PFSK-1 (cell line): Measurements from ENCODE around the gene LCE2C.

Experiments used
- TAF1 ChIP-seq: IDR thresholded peaks from 2 replicates; pipeline ENCODE4 v1.6.1; 2012; ENCODE audit warnings: low read length, control low read depth, borderline replicate concordance; ENCODE audit not compliant: insufficient read depth
- TF ChIP-seq, protein P1 (sequence below), 2 experiments: IDR thresholded peaks; 2 replicates each; pipeline versions ENCODE4 v1.6.1 to v1.8.0; 2011 to 2012; ENCODE audit warnings: low read depth in 2 of 2, low read length in 2 of 2, control low read depth in 1 of 2, inconsistent platforms in 1 of 2, mild to moderate bottlenecking in 1 of 2, moderate library complexity in 1 of 2; ENCODE audit not compliant: insufficient read depth in 1 of 2

DNA sequence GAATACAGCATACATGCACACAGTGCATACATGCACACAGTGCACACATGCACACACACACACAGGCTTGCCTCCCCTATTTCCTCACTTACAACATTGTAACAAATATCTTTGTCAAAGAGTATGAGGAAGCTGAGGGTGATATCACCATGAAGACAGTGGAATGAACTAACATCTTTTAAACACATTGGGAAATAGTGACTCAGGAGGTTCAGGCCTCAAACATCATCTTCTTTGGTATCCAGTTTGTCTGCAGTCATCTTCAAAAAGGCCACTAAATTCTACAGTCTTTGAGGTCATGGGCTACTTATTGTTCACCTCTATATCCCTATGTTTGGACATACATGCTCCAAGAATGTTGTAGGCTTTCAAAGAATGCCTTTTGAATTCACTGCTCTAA lies 8.8 kb downstream of the LCE2C start:
- no peak for TF ChIP-seq TAF1
- TF ChIP-seq, protein P1, sequence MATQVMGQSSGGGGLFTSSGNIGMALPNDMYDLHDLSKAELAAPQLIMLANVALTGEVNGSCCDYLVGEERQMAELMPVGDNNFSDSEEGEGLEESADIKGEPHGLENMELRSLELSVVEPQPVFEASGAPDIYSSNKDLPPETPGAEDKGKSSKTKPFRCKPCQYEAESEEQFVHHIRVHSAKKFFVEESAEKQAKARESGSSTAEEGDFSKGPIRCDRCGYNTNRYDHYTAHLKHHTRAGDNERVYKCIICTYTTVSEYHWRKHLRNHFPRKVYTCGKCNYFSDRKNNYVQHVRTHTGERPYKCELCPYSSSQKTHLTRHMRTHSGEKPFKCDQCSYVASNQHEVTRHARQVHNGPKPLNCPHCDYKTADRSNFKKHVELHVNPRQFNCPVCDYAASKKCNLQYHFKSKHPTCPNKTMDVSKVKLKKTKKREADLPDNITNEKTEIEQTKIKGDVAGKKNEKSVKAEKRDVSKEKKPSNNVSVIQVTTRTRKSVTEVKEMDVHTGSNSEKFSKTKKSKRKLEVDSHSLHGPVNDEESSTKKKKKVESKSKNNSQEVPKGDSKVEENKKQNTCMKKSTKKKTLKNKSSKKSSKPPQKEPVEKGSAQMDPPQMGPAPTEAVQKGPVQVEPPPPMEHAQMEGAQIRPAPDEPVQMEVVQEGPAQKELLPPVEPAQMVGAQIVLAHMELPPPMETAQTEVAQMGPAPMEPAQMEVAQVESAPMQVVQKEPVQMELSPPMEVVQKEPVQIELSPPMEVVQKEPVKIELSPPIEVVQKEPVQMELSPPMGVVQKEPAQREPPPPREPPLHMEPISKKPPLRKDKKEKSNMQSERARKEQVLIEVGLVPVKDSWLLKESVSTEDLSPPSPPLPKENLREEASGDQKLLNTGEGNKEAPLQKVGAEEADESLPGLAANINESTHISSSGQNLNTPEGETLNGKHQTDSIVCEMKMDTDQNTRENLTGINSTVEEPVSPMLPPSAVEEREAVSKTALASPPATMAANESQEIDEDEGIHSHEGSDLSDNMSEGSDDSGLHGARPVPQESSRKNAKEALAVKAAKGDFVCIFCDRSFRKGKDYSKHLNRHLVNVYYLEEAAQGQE (IDR thresholded peaks at IDR 0.05; ENCODE audit: insufficient read depth in 1 of 2, low read depth in 2 of 2, low read length in 2 of 2) = no peak
